Subcutaneous adipose tissue (tissue), 4 donors: ENCODE measurements around the gene HMX2. TPM values are rescaled to one million over a fixed set of nuclear protein-coding genes. Genes with fewer than 3 reads are reported as not detected.

Source experiments
- CTCF ChIP-seq: fragments of 450-650 bp; IDR thresholded peaks from one replicate; pipeline ENCODE4 v1.5.1; 2016; ENCODE audit warnings: low read depth, mild to moderate bottlenecking, control low read depth, antibody characterized with exemption, moderate library complexity
- total RNA-seq, 4 donors: library from RNA; depleted of rRNA; stranded (reverse); fragments of >200 nt; gene quantifications; one replicate each; pipeline ENCODE4 v1.1.0, GENCODE V29; 2016

The HMX2 gene
- total RNA-seq: not detected

GRCh38 chr10:123147635-123148413, at the start of gene HMX2:
TSS of gene HMX2 (plus strand) at chr10:123148136. CDS start at chr10:123148379, 243 bp downstream.
- no peak for TF ChIP-seq CTCF

GRCh38 chr10:123100030-123100762, 47.7 kb upstream of the HMX2 start:
- no peak for TF ChIP-seq CTCF

- no peak for TF ChIP-seq CTCF
Measured at GRCh38 chr10:123101872-123102271, 46.1 kb upstream of the HMX2 start.

- TF ChIP-seq CTCF: no peak
Measured at GRCh38 chr10:123102673-123103072, 45.3 kb upstream of the HMX2 start.

GRCh38 chr10:123103944-123104343, 44.0 kb upstream of the HMX2 start:
- no peak for TF ChIP-seq CTCF

GRCh38 chr10:123109466-123109865, 38.5 kb upstream of the HMX2 start:
- no peak for TF ChIP-seq CTCF

GRCh38 chr10:123117644-123118417, 30.1 kb upstream of the HMX2 start:
- TF ChIP-seq CTCF: no peak
